ENCODE results near the gene CD99L2. TPM values are rescaled to one million over a fixed set of nuclear protein-coding genes. Genes with fewer than 3 reads are reported as not detected.

CD99L2 gene
- total RNA-seq, 2 experiments from 2014 or later: 5.9 to 12.3 TPM

GRCh38 chrX:150871341-150871811, 27.1 kb downstream of the CD99L2 start:
- Histone ChIP-seq H3K9me2 (ENCODE audit: insufficient read depth, low read length) (no peaks in the 10 kb centered on the region), H3K9me3 (ENCODE audit: low read length) (no peaks in the 10 kb centered on the region), H3K36me3 (ENCODE audit: insufficient read depth, low read length) (no peaks in the 10 kb centered on the region), H2AFZ (ENCODE audit: low read length) (no peak overlapping the region), H3K27ac (ENCODE audit: low read depth, low read length, poor library complexity, severe bottlenecking) (no peak overlapping the region), H3K4me1 (ENCODE audit: insufficient read depth, low read length, poor library complexity, severe bottlenecking) (peaks cover 5% of the 10 kb centered on the region), H3K4me2 (ENCODE audit: low read length) (no peak overlapping the region), H3K4me3 (ENCODE audit: low read depth, low read length, poor library complexity, severe bottlenecking) (no peak overlapping the region), H3K79me2 (ENCODE audit: insufficient read depth, low read depth, low read length) (no peaks in the 10 kb centered on the region), H4K20me1 (ENCODE audit: insufficient read depth, low read length) (no peaks in the 10 kb centered on the region)
- TF ChIP-seq EZH2phosphoT487 (IDR thresholded peaks at IDR 0.05; ENCODE audit: borderline replicate concordance, low read depth, low read length): no peak
- no peak for TF ChIP-seq CTCF (conservative IDR thresholded peaks at IDR 0.05; ENCODE audit: low read length)
- intact Hi-C loops (cut with micrococcal nuclease; ENCODE audit: unreplicated experiment): no loop called here
- no peak for DNase-seq (ENCODE audit: low spot score)
- ChIA-PET POLR2A (no interaction called here), CTCF (ENCODE audit: unreplicated experiment) (no interaction called here)
- no TSS peak for BruUV-seq (replicated peaks)

- H3K4me2 ChIP-seq (ENCODE audit: low read length): no peak overlapping the region
- no TSS peak for BruUV-seq (replicated peaks)
- H3K36me3 ChIP-seq (ENCODE audit: insufficient read depth, low read length): no peaks in the 10 kb centered on the region
- H3K9me2 ChIP-seq (ENCODE audit: insufficient read depth, low read length): no peaks in the 10 kb centered on the region
- H3K4me3 ChIP-seq (ENCODE audit: low read depth, low read length, poor library complexity, severe bottlenecking): no peak overlapping the region
- H3K4me1 ChIP-seq (ENCODE audit: insufficient read depth, low read length, poor library complexity, severe bottlenecking): peaks cover 5% of the 10 kb centered on the region
- H3K27ac ChIP-seq (ENCODE audit: low read depth, low read length, poor library complexity, severe bottlenecking): no peak overlapping the region
- CTCF ChIA-PET (ENCODE audit: unreplicated experiment): no interaction called here
- H4K20me1 ChIP-seq (ENCODE audit: insufficient read depth, low read length): no peaks in the 10 kb centered on the region
- POLR2A ChIA-PET: no interaction called here
- no peak for TF ChIP-seq CTCF (conservative IDR thresholded peaks at IDR 0.05; ENCODE audit: low read length)
- TF ChIP-seq EZH2phosphoT487 (IDR thresholded peaks at IDR 0.05; ENCODE audit: borderline replicate concordance, low read depth, low read length): no peak
- H2AFZ ChIP-seq (ENCODE audit: low read length): no peak overlapping the region
- no peaks in the 10 kb centered on the region for H3K9me3 ChIP-seq (ENCODE audit: low read length)
- H3K79me2 ChIP-seq (ENCODE audit: insufficient read depth, low read depth, low read length): no peaks in the 10 kb centered on the region
- no peak for DNase-seq (ENCODE audit: low spot score)
- intact Hi-C loops (cut with micrococcal nuclease; ENCODE audit: unreplicated experiment): no loop called here
These were observed 27.8 kb downstream of the CD99L2 start for GRCh38 chrX:150870487-150871340.

DNA sequence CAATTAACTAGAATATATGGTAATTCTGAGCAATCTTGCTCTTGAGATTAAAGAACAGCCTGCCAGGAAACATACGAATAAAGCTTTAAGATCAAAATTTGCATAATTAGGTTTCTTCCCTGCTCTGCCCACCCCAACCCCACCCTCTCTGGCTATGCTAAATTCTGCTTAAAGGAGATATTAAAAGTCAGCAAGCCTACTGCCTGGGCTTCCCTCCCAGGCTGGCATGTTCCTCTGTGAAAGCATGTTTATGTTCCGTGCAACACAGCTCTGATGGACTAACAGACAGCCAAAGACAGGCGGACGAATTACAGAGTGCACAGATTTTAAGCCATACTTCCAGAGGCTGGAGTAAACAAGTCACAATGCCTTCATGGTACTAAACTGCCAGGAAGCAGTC, 28.4 kb downstream of the CD99L2 start:
- POLR2A ChIA-PET: no interaction called here
- BruUV-seq (replicated peaks): no TSS peak
- H3K4me3 ChIP-seq (ENCODE audit: low read depth, low read length, poor library complexity, severe bottlenecking): no peak overlapping the region

More for the DNA sequence above, 28.4 kb downstream of the CD99L2 start:
- Histone ChIP-seq H3K27ac (ENCODE audit: low read depth, low read length, poor library complexity, severe bottlenecking) (no peak overlapping the region), H3K79me2 (ENCODE audit: insufficient read depth, low read depth, low read length) (no peaks in the 10 kb centered on the region), H3K4me1 (ENCODE audit: insufficient read depth, low read length, poor library complexity, severe bottlenecking) (peaks cover 5% of the 10 kb centered on the region), H3K9me3 (ENCODE audit: low read length) (no peaks in the 10 kb centered on the region), H3K9me2 (ENCODE audit: insufficient read depth, low read length) (no peaks in the 10 kb centered on the region), H4K20me1 (ENCODE audit: insufficient read depth, low read length) (no peaks in the 10 kb centered on the region), H3K4me2 (ENCODE audit: low read length) (no peak overlapping the region), H2AFZ (ENCODE audit: low read length) (no peak overlapping the region), H3K36me3 (ENCODE audit: insufficient read depth, low read length) (no peaks in the 10 kb centered on the region)
- TF ChIP-seq CTCF (conservative IDR thresholded peaks at IDR 0.05; ENCODE audit: low read length) (no peak), EZH2phosphoT487 (IDR thresholded peaks at IDR 0.05; ENCODE audit: borderline replicate concordance, low read depth, low read length) (no peak)
- DNase-seq (ENCODE audit: low spot score): no peak
- CTCF ChIA-PET (ENCODE audit: unreplicated experiment): no interaction called here
- intact Hi-C loops (cut with micrococcal nuclease; ENCODE audit: unreplicated experiment): no loop called here

All from OCI-LY7 (cell line).